HG02884 (cell line): ENCODE measurements around the gene SAPCD2.
"Not testable (repeated sequence)": the region's sequence is repeated elsewhere in the genome, so short reads cannot be mapped to it uniquely, and the experiment has no call there.

Experiments
- ATAC-seq: cut with Tn5 transposase; IDR thresholded peaks from one replicate; pipeline ENCODE4 v1.9.1; 2021; ENCODE audit warnings: mild to moderate bottlenecking, moderate library complexity; ENCODE audit not compliant: unreplicated experiment

SAPCD2 gene

DNA sequence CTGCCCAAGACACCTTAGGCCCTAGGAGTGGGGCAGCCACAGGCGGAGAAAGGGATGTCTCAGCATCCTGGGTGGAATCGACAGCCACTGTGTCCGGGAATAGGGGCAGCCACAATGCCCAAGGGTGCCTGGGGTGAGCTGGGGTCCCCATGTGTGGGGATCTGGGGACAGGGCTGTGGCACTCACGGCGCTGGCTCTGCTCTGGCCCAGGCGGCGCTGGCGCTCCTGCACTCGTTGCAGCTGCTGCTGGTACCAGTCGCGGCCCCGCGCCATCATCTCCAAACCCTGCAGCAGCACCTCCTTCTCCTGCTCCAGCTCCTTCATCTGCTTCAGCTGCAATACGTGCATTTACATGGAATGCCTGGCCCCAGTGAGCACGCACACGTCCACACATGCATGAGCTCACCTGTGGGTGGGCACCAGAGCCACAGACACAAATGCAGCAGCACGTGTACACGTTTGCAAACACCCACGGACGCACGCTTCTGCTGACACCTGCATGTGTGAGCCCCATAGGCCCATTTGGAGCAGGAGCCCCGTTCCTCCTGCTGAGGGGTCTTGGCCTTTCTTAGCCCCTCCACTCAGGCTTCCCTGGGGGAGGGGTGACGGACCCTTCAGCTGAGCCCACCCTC, 4.9 kb downstream of the SAPCD2 start:
- no peak for ATAC-seq

- ATAC-seq: no peak
Observed at GRCh38 chr9:137064880-137065164, 5.5 kb downstream of the SAPCD2 start.

GRCh38 chr9:137064027-137064879, 6.1 kb downstream of the SAPCD2 start:
- no peak for ATAC-seq

DNA sequence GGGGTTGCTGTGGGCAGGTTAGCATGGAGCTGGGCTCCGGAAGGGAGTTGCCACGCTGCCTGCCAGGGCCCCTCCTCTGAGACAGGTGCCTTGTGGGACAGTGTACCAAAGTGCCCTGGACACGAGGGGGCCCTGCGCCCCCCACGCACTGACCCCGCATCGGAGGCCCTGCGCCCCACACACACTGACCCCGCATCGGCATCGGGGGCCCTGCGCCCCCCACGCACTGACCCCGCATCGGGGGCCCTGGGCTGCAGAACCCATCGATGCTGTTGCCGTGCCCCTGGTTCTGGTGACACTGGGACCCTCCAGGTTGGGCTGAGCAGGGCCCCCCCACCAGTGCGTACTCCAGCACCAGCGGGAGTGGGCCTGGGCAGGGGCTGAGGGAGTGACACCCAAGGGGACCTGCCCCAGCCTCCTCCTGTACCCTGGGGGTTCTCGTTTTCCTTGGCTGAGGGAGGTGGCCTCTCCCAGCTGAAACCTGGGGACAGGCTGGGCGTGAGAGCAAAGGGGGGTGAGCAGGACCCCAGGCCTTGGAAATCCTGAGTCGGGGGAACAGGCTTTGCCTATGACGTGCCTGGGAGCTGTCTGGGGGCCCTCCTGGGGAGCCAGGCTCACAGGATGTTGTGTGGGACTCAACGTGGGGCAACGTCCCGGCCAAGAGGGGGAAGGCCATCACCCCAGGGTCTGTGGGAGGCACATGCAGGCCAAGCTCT, 6.9 kb downstream of the SAPCD2 start:
- ATAC-seq: no peak

GRCh38 chr9:137062798-137063197, 7.6 kb downstream of the SAPCD2 start:
- ATAC-seq: not testable (repeated sequence)

DNA sequence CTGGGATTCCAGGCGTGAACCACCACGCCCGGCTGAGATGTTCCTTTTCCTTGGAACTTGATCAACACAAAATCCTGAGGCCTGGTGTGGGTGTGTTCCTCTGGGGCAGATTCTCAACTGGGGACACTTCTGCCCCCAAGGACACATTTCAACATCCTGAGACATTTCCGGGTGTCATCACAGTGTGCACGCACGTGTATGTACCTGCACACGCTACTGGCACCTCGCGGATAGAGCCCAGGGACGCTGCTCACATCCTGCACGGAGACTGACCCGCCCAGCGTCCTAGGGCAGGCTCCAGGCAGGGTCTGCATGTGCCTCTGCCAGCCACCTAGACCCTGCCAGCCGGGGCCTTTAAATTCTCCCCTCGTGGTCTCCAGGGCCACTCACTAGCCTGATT, 8.0 kb downstream of the SAPCD2 start:
- no peak for ATAC-seq

DNA sequence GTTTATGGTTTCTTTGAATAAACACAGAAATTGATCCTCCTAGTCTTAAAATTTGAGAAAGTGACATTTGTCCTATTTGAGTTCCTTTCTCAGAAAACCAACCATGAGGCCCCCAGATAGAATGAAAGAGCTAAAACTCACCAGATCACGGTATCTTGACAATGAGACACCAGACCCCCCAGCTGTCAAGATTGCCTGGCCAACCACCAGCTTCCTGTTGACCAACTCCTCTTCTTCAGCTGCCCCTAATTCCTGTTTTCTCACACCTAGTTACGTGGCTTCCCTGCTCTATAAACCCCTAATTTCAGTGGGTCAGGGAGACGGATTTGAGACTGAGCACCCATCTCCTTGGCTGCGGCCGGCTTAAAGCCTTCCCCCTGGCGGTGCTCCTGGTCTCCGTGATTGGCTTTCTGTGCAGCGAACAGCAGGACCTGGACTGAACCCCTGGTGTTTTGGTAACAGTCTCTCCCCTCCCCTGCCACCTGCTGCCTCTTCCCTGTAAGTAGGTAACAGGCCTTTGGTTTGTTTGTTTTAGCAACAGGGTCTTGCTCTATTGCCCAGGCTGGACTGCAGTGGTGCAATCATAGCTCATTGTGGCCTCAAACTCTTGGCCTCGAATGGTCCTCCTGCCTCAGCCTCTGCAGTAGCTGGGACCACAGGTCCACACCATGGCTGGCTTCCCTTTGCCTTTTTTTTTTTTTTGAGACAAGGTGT, 11.7 kb downstream of the SAPCD2 start:
- no peak for ATAC-seq

DNA sequence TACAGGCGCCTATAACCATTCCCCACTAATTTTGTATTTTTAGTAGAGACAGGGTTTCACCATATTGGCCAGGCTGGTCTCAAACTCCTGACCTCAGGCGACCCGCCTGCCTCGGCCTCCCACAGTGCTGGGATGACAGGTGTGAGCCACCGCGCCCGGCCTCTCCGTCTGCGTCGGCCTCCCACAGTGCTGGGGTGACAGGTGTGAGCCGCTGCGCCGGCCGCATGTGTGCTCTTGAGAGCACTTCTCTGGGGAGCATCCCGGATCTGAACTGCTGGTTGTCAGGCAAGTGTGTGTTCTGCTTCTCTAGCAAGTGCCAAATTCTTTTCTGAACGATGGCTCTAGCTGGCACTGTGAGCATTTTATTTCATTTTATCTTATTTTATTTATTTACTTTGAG, 12.8 kb downstream of the SAPCD2 start:
- no peak for ATAC-seq

GRCh38 chr9:137056739-137057415, 13.5 kb downstream of the SAPCD2 start:
- ATAC-seq: no peak

DNA sequence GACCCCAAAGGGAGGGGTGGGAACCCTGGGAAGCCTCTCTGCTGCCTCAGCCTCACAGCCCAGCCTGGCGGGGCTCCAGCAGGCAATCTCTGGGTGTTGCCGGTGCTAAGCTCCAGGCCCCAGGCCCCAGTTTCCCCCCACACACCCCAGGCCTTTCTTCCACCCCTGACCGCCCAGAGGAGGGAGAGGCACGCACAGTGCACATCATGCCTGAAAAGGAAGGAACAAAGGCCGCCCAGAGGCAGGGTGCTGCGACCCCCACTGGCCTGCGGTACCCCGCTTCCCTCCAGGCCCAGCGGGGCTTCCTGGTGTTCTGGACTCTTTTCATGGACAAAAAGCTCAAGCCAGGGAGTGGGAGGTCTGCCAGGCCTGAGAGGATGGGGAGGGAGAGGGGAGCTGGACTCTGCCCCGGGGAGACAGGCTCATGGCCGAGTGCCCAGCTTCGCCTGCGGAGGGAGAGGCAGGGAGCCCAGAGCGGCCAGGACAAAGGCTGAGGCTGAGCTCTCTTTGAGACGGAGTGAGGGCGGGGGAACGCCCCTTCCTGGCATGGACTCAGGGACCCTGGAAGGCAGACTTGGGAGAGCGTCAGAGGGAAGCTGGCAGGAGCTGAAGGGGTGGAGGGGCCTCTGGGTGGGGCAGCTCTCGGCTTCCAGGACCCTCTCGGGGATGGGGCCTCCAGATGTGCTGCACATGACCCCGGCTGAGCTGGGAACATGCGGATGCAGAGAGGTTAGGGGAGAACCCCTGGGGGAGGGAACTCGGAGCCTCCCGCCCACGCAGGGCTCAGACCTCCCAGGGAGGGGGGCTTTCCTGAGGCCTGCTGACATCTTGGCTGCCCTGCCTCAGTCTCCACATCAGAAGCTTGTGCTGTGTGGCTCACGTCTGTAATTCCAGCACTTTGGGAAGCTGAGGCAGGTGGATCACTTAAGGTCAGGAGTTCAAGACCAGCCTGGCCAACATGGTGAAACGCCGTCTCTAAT, 14.7 kb downstream of the SAPCD2 start:
- no peak for ATAC-seq

DNA sequence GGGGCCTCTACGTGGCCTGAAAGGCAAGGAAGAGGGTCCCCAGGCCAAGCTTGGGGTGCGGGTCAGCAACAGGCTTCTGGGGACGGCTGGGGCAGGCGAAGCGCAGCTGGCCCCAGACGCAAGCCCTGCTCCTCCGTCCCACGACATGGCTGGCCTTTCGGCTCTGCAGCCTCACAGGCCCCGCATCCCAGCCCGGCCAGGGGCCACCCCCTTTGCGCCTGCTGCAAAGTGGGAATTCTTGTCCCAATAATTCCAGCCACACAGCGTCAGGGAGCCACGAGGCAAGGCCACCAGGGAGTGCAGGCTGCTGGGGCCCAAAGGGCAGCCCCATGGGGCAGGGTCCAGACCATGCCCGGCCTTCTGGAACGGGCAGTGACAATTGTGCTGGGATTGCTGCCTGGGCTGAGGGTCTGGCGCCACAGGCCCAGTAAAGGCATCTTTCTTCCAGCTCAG, 15.4 kb downstream of the SAPCD2 start:
- no peak for ATAC-seq

GRCh38 chr9:137053944-137054931, 16.1 kb downstream of the SAPCD2 start, which contains the start of gene ENTPD2:
TSS of gene ENTPD2 (minus strand) at chr9:137054061. CDS start at chr9:137053997, 64 bp downstream.
- ATAC-seq: no peak

GRCh38 chr9:137052998-137053943, 17.1 kb downstream of the SAPCD2 start:
- no peak for ATAC-seq

DNA sequence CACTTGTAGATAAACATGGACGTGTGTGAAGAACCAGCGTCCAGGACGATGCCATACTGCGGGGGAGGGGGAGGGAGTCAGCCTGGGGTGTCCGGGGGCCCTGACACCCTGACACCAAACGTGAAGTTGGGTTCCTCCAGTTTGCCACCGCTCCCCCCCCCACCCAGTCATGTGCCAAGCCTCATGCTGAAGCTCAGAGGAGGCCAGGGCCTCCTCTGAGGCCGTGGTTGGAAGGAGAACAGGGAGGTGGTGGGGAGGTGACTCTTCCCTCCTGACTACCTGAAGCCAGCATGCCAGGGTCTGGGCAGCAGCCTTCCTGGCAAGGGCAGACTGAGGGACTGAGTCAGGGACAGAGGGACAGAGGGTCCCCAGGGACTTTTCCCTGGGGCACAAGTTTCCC, 18.1 kb downstream of the SAPCD2 start:
- ATAC-seq: no peak

DNA sequence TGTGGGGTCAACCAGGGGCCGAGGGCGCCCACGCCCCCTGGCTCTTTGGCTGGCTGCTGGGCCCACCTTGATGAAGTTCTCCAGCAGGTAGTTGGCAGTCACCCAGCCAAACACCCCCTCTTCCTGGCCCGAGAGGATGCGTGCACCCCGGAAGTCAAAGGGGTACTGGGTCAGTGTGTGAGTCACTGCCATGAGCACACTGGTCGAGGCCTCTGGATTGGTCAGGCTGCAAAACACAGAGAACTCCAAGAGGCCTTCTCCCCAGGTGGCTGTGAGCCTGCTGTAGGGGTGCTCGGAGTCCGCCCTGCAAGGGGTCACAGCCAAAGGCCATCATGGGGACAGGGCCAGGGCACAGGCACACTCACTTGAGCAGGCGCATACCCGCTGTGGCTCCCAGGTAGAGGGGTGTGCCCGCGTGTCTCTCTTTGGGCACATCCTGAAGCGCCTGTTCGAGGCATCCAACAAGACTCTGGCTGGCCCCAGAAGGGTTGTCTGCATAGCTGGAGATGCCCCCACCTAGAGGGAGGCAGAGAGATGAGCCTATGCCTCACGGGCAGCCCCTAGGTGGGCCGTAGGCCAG, 19.1 kb downstream of the SAPCD2 start:
- ATAC-seq: no peak

DNA sequence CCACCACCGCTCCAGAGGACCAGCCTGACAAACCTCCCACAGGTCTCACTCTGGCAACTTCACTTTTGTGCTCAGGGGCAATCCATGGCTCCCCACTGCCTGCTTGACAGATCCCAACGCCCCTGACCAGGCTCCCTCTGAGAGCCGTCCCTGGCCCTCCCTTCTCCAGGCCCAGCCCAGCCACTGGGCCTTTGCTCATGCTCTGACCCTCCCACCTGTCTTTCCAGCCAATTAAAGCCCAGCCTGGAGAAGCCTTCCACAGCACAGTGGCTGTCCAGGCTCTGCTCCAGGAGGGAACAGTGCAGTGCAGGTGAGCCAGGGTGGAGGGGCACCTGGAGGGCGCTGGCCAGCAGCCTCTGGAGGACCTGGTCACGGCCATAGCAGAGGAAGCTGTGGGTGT, 19.8 kb downstream of the SAPCD2 start:
- ATAC-seq: no peak
